ENCODE measurements around the gene SLC6A12.

- no peak for TF ChIP-seq POLR2A (IDR thresholded peaks at IDR 0.05)
- TF ChIP-seq CTCF (IDR thresholded peaks at IDR 0.05) = no peak
Measured at GRCh38 chr12:221736-222135, 7.8 kb upstream of the SLC6A12 start.

Data from uterus (tissue), 2 donors.